ENCODE data around the gene LRIG1.

- TF ChIP-seq TAF1 (IDR thresholded peaks at IDR 0.05; ENCODE audit: borderline replicate concordance, low read depth, low read length): no peak
- TF ChIP-seq POLR2AphosphoS5 (IDR thresholded peaks at IDR 0.05; ENCODE audit: low read depth, low read length): no peak
These were observed 27.6 kb downstream of the LRIG1 start for GRCh38 chr3:66473181-66473580.

Measured in GM12892 (cell line).